ENCODE results near the gene ERGIC2.

- TF ChIP-seq MXI1 (IDR thresholded peaks at IDR 0.05; ENCODE audit: low read depth, low read length) (no peak), SKIL (IDR thresholded peaks at IDR 0.05; ENCODE audit: low read depth, poor library complexity, severe bottlenecking) (no peak), POLR2AphosphoS5 (IDR thresholded peaks at IDR 0.05; ENCODE audit: low read length) (no peak), CTCF (IDR thresholded peaks at IDR 0.05 in 2 of 3, conservative IDR thresholded peaks at IDR 0.05 in 1 of 3; ENCODE audit: control insufficient read depth in 2 of 3, extremely low read depth in 1 of 3, insufficient read depth in 1 of 3, low read depth in 3 of 3, low read length in 3 of 3) (no peak), JUND (IDR thresholded peaks at IDR 0.05; ENCODE audit: low read depth, low read length) (no peak), EP300 (IDR thresholded peaks at IDR 0.05; ENCODE audit: borderline replicate concordance in 1 of 2, control insufficient read depth in 1 of 2, low read depth in 2 of 2, low read length in 2 of 2) (no peak), CEBPB (IDR thresholded peaks at IDR 0.05; ENCODE audit: borderline replicate concordance in 1 of 2, low read depth in 2 of 2, low read length in 2 of 2) (no peak), BCL3 (IDR thresholded peaks at IDR 0.05; ENCODE audit: borderline replicate concordance, insufficient read depth, low read depth, low read length, poor library complexity, severe bottlenecking) (no peak), SRF (IDR thresholded peaks at IDR 0.05; ENCODE audit: low read depth in 2 of 2, low read length in 2 of 2) (no peak), EZH2 (IDR thresholded peaks at IDR 0.05; ENCODE audit: borderline replicate concordance, control insufficient read depth, low read depth, low read length) (no peak), SUPT20H (IDR thresholded peaks at IDR 0.05; ENCODE audit: borderline replicate concordance, control insufficient read depth, low read depth, low read length) (no peak), YY1 (IDR thresholded peaks at IDR 0.05; ENCODE audit: low read depth, low read length) (no peak), TCF7 (IDR thresholded peaks at IDR 0.05; ENCODE audit: borderline replicate concordance) (no peak)
Observed at GRCh38 chr12:29333178-29333577, 47.8 kb downstream of the ERGIC2 start.

Measured in GM12878 (cell line).